ENCODE data around the gene CST4.
"Not testable (repeated sequence)": the region's sequence is repeated elsewhere in the genome, so short reads cannot be mapped to it uniquely, and the experiment has no call there.

The CST4 gene

GRCh38 chr20:23688684-23689398 is at the start of gene CST4:
Gene CST4, minus strand, starts transcription at chr20:23689038. Its CDS starts 69 bp downstream, at chr20:23688969.
- DNase-seq: not testable (repeated sequence)

GRCh38 chr20:23735391-23735790 is 46.6 kb upstream of the CST4 start:
- DNase-seq: not testable (repeated sequence)

DNA sequence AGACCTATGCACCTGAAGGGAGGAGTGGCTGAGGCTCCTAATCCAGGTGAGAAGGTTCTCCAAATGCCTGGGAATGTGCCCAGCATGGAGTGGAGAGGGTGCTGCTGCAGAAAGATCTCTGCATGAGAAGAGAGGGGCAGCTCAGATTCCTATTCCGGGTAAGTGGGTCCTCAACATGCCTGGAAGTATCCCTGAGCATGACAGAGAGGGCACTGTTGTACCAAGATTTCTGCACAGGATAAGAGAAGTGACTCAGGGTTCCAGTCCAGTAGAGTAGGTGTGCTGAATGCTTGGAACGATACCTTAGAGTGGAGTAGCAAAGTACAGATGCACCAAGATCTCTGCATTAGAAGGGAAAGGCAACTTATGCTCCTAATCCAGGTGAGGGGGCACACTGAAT is 46.1 kb upstream of the CST4 start:
- not testable (repeated sequence) for DNase-seq

DNA sequence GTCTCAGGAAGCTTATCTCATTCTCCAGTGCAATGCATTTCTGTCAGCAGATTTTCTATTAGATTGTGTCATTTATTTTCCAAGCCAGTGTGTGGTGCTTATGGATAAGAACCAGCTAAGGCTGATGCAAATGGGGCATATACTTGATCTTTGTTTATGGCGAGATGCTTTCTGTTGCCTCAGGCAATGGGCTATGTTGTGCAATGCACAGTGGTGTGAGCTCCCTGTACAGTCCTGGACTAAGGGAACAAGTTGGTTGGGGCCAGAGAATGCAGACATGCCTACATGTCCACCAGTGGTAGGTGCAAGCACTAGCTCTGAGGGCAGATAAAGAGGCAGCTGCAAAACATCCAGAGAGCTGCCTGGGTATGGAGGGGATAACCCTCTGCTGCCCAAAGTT is 45.6 kb upstream of the CST4 start:
- DNase-seq: not testable (repeated sequence)

DNA sequence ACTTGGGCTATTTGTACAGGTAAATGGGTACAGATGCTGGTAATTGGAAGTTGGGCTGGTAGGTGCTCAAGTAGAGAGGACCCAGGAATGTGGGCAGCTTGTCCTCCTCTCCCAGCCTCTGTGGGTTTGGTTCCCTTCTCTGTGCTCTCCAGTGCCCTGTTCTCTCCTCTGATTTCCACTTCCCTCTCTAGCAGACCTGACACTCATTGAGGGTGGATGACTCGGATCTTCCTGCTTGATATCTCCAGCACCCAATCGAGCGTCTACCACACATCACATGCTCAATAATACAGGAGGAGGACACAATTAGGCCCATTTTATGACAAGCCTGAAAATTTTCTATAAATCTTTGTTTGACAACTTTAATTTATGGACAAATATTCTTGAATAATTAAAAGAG is 38.2 kb upstream of the CST4 start:
- no peak for DNase-seq

- DNase-seq: no peak
Measured at GRCh38 chr20:23725102-23725501, 36.3 kb upstream of the CST4 start.

DNA sequence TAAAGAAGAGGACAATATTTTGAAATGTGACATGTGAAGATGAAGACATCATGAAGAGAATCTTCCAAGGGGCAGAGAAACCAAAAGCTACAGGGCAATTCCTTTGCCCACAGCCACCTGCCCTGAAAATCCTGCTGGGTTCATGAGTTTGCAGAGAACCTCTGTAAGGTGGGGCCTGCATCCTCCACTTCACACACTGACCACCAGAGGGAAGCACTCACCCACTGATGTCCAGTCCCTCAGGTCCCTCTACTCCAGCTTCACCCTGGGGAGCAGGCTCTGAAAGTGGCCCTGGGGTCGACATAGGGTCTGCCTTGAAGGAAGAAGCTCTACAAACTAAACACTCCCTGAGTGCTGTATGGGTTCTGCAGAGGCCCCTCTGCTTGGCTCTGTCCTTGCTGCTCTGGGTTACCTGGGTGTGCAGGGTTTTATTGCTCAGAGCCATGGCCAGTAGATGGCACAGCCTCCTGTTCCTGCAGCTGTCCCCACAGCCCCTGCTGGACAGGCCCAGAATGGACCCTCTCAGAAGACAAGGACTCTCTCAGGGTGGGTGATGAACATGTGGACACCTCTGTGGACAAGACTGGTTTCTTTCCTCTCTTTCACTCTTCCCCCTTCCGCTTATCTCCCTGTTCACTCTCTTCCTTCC is 34.9 kb upstream of the CST4 start:
- not testable (repeated sequence) for DNase-seq

- not testable (repeated sequence) for DNase-seq
Measured at GRCh38 chr20:23722851-23723250, 34.0 kb upstream of the CST4 start.

- DNase-seq: no peak
Measured at GRCh38 chr20:23721962-23722361, 33.1 kb upstream of the CST4 start.

DNA sequence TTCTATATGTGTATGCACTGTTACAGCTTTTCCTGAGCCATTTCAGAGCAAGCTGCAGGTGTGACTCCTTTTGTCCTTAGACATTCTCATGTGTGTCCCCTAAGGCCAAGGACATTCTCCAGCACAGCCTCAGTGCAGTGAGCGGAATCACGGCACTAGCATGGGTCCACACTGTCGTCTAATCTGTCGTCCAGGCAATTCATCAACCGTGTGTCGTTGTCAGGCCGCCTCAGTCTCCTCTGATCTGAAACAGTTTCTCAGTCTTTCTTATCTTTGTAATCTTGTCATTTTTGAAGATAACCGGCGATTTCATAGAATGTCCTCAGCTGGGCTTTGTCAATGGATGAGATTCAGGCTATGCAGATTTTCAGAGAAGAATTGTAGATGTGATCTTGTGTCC is 30.5 kb upstream of the CST4 start:
- not testable (repeated sequence) for DNase-seq

DNA sequence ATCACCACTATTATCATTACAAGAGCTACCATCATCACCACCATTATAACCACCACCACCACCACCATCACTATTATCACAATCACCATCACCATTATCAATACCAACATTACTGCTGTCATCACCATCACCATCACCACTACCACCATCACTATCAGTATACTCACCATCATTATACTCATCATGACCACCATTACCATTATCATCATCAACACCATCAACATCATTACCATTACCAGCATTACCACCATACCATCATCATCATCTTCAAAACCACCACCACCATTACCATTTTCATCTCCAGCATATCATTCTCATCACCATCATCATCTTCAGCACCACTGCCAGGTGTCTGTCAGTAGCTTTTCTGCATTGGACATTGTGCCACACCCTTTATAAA is 22.9 kb upstream of the CST4 start:
- not testable (repeated sequence) for DNase-seq

DNA sequence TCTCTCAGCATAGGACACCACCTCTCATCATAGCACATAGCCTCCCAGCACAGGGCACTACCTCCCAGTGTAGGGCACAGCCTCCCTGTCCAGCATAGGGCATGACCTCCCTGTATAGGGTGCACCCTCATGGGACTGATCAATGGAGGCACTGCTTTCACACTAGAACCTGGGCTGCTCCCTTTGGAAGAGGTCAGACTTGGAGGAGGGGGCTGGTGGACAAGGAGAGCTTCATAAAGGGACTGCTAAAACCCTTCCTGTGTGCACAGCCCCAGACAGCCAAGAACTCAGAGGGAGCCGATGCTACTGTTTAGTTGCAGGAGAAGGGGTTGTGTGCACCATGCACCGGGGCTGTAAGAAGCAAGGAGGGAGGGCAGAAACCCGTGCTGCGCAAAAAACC is 21.9 kb upstream of the CST4 start:
- no peak for DNase-seq

DNA sequence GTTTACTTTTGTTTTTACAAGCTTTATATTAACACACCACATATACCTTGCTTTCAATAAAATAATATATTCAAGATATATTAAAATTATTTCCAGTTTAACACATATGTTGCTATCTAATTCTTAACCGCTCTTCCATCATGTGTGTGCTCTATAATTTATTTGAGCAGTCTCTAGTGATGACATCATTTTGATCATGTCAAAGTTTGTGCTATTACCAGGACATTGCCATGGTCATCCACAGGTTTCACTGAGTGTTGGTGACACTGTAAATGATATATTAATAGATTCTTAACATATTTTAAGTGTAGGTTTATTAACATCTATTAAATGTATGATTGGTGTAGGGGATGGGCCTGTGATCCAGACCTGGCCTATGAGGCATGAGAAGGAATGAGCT is 17.1 kb upstream of the CST4 start:
- no peak for DNase-seq

DNA sequence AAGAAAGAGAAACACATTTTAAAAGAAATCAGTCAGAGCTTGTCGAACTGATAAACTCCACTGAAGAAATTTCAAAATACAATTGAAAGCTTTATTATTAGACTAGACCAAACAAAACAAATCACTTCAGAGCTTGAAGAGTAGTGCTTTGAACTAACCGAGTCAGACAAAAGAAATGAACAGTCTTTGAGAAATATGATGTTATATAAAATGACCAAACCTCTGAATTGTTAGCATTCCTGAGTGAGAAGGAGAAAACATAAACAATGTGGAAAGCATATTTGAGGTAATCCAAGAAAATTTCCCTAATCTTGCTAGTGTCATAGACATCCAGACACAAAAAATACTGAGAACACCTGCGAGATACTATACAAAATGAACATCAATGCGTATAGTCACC is 13.2 kb upstream of the CST4 start:
- no peak for DNase-seq

DNA sequence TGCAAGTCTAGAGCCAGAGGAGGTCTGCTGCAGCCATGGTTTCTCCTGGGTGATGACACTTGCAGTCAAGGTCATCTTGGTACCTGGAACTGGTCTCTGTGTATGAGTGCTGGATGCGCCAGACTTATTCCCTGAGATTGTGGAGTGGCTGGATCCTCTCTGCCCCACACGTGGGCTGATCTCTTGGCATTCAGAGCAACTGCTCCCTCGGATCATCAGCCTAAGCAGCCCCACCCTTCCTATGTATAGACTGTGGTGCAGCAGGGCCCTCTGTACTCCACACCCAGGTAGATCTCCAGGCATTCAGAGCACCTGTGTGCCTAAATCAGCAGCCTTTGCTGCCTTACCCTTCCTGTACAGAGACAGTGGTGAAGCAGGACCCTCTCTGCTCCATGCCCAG is 12.1 kb upstream of the CST4 start:
- DNase-seq: no peak

GRCh38 chr20:23697947-23698346 is 9.1 kb upstream of the CST4 start:
- no peak for DNase-seq

- peak; percentile 11 for DNase-seq
Measured at GRCh38 chr20:23695068-23695395, 6.2 kb upstream of the CST4 start.

GRCh38 chr20:23694178-23695067 is 5.6 kb upstream of the CST4 start:
- not testable (repeated sequence) for DNase-seq

DNA sequence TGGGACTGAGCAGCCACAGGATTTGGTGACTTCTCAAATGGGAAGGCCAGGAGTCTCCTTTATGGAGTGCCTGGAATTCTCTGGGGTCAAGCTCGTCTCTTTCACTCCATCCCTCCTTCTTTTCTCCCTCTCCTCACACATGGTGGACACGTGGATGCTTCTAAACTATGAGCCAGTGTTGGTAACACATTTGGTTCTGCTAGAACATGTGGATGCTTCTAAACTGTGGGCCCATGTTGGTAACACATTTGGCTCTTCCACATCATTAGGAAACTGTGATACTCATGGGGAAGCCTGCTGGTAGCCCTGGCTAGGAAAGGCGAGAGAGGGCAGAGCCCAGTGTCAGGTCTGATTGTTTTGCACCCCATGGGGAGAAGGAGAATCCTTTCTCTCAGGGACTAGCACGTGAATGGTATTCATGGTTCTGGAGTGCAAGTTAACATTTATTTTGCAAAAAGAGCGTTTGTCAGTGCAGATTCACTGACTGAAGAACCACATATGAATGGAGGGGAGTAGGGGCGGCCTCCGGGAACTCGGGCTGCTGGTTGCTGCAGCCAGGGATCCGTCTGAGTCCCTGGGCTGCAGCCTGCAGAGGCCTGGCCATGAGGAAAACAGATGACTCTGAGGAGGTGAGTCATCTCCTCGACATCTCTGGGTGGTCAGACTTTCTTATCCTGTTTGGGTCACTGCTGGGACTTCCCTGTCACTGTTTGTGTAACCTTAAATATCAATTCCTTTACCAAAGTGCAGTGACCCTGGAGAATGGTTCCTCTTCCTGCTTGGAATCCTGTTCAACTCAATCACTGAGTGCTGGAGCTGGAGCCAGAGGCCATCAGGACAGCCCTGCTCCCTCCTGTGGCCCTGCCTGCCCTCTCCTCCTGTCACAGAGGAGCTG is 4.1 kb upstream of the CST4 start:
- not testable (repeated sequence) for DNase-seq

DNA sequence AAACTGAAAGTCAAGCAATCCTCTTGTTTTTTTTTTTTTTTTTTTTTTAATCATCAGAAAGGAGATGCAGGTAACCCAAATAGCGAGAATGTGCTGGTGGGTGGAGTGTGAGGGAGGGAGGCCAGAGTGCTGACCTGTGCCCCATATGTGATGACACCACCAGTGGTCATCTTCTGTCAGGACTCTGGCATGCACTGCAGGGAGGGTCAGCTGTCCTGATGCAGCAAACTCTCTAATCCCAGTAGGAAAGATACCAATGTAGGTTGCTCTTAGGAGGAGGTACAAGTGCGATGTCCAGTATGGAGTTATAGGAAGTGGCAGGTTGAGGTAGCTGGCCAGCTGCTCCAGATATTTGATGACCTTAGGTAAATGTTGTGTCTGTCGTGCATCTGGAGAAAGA is 2.8 kb upstream of the CST4 start:
- DNase-seq: no peak

GRCh38 chr20:23690581-23690980 is 1.7 kb upstream of the CST4 start:
- no peak for DNase-seq

- no peak for DNase-seq
Measured at GRCh38 chr20:23689399-23689690, 507 bp upstream of the CST4 start.

- no peak for DNase-seq
Measured at GRCh38 chr20:23687986-23688385, 852 bp downstream of the CST4 start.
